GM21529 (cell line): ENCODE results near the gene SYT7.

Experiments
- ATAC-seq: cut with Tn5 transposase; IDR thresholded peaks from one replicate; pipeline ENCODE4 v1.9.1; 2021; ENCODE audit not compliant: unreplicated experiment

Gene SYT7

GRCh38 chr11:61539006-61539405 lies 41.9 kb downstream of the SYT7 start:
- ATAC-seq: no peak

GRCh38 chr11:61538636-61538961 lies 42.3 kb downstream of the SYT7 start:
- no peak for ATAC-seq

GRCh38 chr11:61537326-61537725 lies 43.5 kb downstream of the SYT7 start:
- ATAC-seq: no peak

GRCh38 chr11:61536676-61537270 lies 44.1 kb downstream of the SYT7 start:
- ATAC-seq: no peak

GRCh38 chr11:61535998-61536675 lies 44.7 kb downstream of the SYT7 start:
- ATAC-seq: no peak

GRCh38 chr11:61534933-61535839 lies 45.7 kb downstream of the SYT7 start:
- ATAC-seq: no peak

GRCh38 chr11:61534025-61534932 lies 46.6 kb downstream of the SYT7 start:
- no peak for ATAC-seq

- no peak for ATAC-seq
Measured at GRCh38 chr11:61533401-61533800, 47.5 kb downstream of the SYT7 start.

GRCh38 chr11:61533039-61533375 lies 47.9 kb downstream of the SYT7 start:
- no peak for ATAC-seq

GRCh38 chr11:61532134-61533038 lies 48.5 kb downstream of the SYT7 start:
- no peak for ATAC-seq

GRCh38 chr11:61531044-61531443 lies 49.8 kb downstream of the SYT7 start:
- ATAC-seq: no peak

- no peak for ATAC-seq
Measured at GRCh38 chr11:61529537-61530225, 51.2 kb downstream of the SYT7 start.

- ATAC-seq: no peak
Measured at GRCh38 chr11:61528114-61528513, 52.8 kb downstream of the SYT7 start.

GRCh38 chr11:61526956-61527731 lies 53.7 kb downstream of the SYT7 start:
- ATAC-seq: no peak

GRCh38 chr11:61526229-61526628 lies 54.6 kb downstream of the SYT7 start:
- no peak for ATAC-seq

GRCh38 chr11:61524963-61525587 lies 55.8 kb downstream of the SYT7 start:
- ATAC-seq: no peak

GRCh38 chr11:61524446-61524845 lies 56.4 kb downstream of the SYT7 start:
- no peak for ATAC-seq

GRCh38 chr11:61522881-61523280 lies 58.0 kb downstream of the SYT7 start:
- ATAC-seq: no peak
